Measurements from ENCODE around the gene PRIMPOL. TPM values are rescaled to one million over a fixed set of nuclear protein-coding genes. Genes with fewer than 3 reads are reported as not detected.
"Not testable (repeated sequence)": the region's sequence is repeated elsewhere in the genome, so short reads cannot be mapped to it uniquely, and the experiment has no call there.

Gene PRIMPOL
- total RNA-seq, 1 experiment from 2014 or later: 7.9 TPM

- Histone ChIP-seq H3K4me3 (ENCODE audit: low read depth, low read length) (no peak overlapping the region), H3K9me3 (peaks cover 11% of the 10 kb centered on the region), H3K4me1 (peaks cover 16% of the 10 kb centered on the region), H3K36me3 (ENCODE audit: control insufficient read depth, insufficient read depth, low read length) (no peaks in the 10 kb centered on the region), H3K27me3 (replicated peaks; ENCODE audit: control insufficient read depth, insufficient read depth, low read length) (no peaks in the 10 kb centered on the region)
- Mint-ChIP-seq H3K27me3 (ENCODE audit: insufficient read depth, unreplicated experiment) (no peaks in the 10 kb centered on the region), H3K4me3 (ENCODE audit: unreplicated experiment) (no peak overlapping the region), H3K9me3 (ENCODE audit: unreplicated experiment) (peaks cover 54% of the 10 kb centered on the region), H3K27ac (ENCODE audit: unreplicated experiment) (no peak overlapping the region), H3K36me3 (ENCODE audit: insufficient read depth, unreplicated experiment) (peaks cover 19% of the 10 kb centered on the region), H3K4me1 (ENCODE audit: low read depth, unreplicated experiment) (peaks cover 12% of the 10 kb centered on the region)
- TF ChIP-seq, protein P1, sequence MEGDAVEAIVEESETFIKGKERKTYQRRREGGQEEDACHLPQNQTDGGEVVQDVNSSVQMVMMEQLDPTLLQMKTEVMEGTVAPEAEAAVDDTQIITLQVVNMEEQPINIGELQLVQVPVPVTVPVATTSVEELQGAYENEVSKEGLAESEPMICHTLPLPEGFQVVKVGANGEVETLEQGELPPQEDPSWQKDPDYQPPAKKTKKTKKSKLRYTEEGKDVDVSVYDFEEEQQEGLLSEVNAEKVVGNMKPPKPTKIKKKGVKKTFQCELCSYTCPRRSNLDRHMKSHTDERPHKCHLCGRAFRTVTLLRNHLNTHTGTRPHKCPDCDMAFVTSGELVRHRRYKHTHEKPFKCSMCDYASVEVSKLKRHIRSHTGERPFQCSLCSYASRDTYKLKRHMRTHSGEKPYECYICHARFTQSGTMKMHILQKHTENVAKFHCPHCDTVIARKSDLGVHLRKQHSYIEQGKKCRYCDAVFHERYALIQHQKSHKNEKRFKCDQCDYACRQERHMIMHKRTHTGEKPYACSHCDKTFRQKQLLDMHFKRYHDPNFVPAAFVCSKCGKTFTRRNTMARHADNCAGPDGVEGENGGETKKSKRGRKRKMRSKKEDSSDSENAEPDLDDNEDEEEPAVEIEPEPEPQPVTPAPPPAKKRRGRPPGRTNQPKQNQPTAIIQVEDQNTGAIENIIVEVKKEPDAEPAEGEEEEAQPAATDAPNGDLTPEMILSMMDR (IDR thresholded peaks at IDR 0.05; ENCODE audit: insufficient read depth in 1 of 2, low read depth in 1 of 2, low read length in 1 of 2, severe bottlenecking in 1 of 2, unreplicated experiment in 1 of 2): no peak
- DNase-seq: no peak
- intact Hi-C loops (cut with micrococcal nuclease; ENCODE audit: unreplicated experiment): no loop called here
- no TSS peak for BruUV-seq (replicated peaks)
- CTCF ChIA-PET: no interaction called here
- POLR2A ChIA-PET: no interaction called here
These were observed 28.0 kb upstream of the PRIMPOL start for GRCh38 chr4:184621518-184621917.

DNA sequence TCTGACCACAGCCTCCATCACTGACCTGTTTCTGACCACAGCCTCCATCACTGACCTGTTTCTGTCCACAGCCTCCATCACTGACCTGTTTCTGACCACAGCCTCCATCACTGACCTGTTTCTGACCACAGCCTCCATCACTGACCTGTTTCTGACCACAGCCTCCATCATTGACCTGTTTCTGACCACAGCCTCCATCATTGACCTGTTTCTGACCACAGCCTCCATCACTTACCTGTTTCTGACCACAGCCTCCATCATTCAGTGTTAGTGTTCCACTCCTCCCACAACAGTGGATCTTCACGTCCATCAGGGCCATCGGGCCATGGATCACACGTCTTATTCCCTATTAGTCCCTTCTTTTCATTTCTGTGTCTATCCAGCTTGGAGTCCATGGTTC is 25.0 kb upstream of the PRIMPOL start:
- H3K4me1 ChIP-seq: peaks cover 27% of the 10 kb centered on the region
- H3K27me3 ChIP-seq (replicated peaks; ENCODE audit: control insufficient read depth, insufficient read depth, low read length); H3K36me3 ChIP-seq (ENCODE audit: control insufficient read depth, insufficient read depth, low read length); CTCF ChIA-PET; H3K4me1 Mint-ChIP-seq (ENCODE audit: low read depth, unreplicated experiment); DNase-seq; POLR2A ChIA-PET; H3K27me3 Mint-ChIP-seq (ENCODE audit: insufficient read depth, unreplicated experiment); H3K4me3 Mint-ChIP-seq (ENCODE audit: unreplicated experiment); H3K27ac Mint-ChIP-seq (ENCODE audit: unreplicated experiment); H3K4me3 ChIP-seq (ENCODE audit: low read depth, low read length); intact Hi-C loops (cut with micrococcal nuclease; ENCODE audit: unreplicated experiment); BruUV-seq (replicated peaks): not testable (repeated sequence)
- Mint-ChIP-seq H3K36me3 (ENCODE audit: insufficient read depth, unreplicated experiment) (peaks cover 26% of the 10 kb centered on the region), H3K9me3 (ENCODE audit: unreplicated experiment) (peaks cover 26% of the 10 kb centered on the region)
- H3K9me3 ChIP-seq: peaks cover 17% of the 10 kb centered on the region

- Mint-ChIP-seq H3K36me3 (ENCODE audit: insufficient read depth, unreplicated experiment) (peaks cover 32% of the 10 kb centered on the region), H3K4me3 (ENCODE audit: unreplicated experiment) (no peak overlapping the region), H3K27ac (ENCODE audit: unreplicated experiment) (peak overlapping the region; percentile 12), H3K4me1 (ENCODE audit: low read depth, unreplicated experiment) (peaks cover 7% of the 10 kb centered on the region), H3K27me3 (ENCODE audit: insufficient read depth, unreplicated experiment) (no peaks in the 10 kb centered on the region), H3K9me3 (ENCODE audit: unreplicated experiment) (peaks cover 25% of the 10 kb centered on the region)
- TF ChIP-seq, protein P1 (IDR thresholded peaks at IDR 0.05; ENCODE audit: insufficient read depth in 1 of 2, low read depth in 1 of 2, low read length in 1 of 2, severe bottlenecking in 1 of 2, unreplicated experiment in 1 of 2): no peak
- Histone ChIP-seq H3K36me3 (ENCODE audit: control insufficient read depth, insufficient read depth, low read length) (no peaks in the 10 kb centered on the region), H3K4me1 (peaks cover 27% of the 10 kb centered on the region), H3K27me3 (replicated peaks; ENCODE audit: control insufficient read depth, insufficient read depth, low read length) (no peaks in the 10 kb centered on the region), H3K4me3 (ENCODE audit: low read depth, low read length) (no peak overlapping the region), H3K9me3 (peaks cover 17% of the 10 kb centered on the region)
- no peak for DNase-seq
- intact Hi-C loops (cut with micrococcal nuclease; ENCODE audit: unreplicated experiment): no loop called here
- POLR2A ChIA-PET: interaction anchor here (0.6 kb wide), 1 partner anchor 17 kb away, joined by 3 read pairs; no protein-coding TSS in a partner anchor
- TSS peak; percentile 60 for BruUV-seq (replicated peaks)
- CTCF ChIA-PET: interaction anchor here (0.9 kb wide), 1 partner anchor 118 kb away, joined by 3 read pairs; no protein-coding TSS in a partner anchor
These were observed 24.5 kb upstream of the PRIMPOL start for GRCh38 chr4:184624972-184625554.

- H3K36me3 ChIP-seq (ENCODE audit: control insufficient read depth, insufficient read depth, low read length); intact Hi-C loops (cut with micrococcal nuclease; ENCODE audit: unreplicated experiment); BruUV-seq (replicated peaks); H3K4me3 Mint-ChIP-seq (ENCODE audit: unreplicated experiment); H3K27me3 Mint-ChIP-seq (ENCODE audit: insufficient read depth, unreplicated experiment); H3K27me3 ChIP-seq (replicated peaks; ENCODE audit: control insufficient read depth, insufficient read depth, low read length); POLR2A ChIA-PET; H3K4me1 Mint-ChIP-seq (ENCODE audit: low read depth, unreplicated experiment); H3K4me3 ChIP-seq (ENCODE audit: low read depth, low read length): not testable (repeated sequence)
- Mint-ChIP-seq H3K9me3 (ENCODE audit: unreplicated experiment) (peaks cover 25% of the 10 kb centered on the region), H3K27ac (ENCODE audit: unreplicated experiment) (peak overlapping the region; percentile 32), H3K36me3 (ENCODE audit: insufficient read depth, unreplicated experiment) (peaks cover 41% of the 10 kb centered on the region)
- H3K9me3 ChIP-seq: peaks cover 17% of the 10 kb centered on the region
- H3K4me1 ChIP-seq: peaks cover 27% of the 10 kb centered on the region
- DNase-seq: peak; percentile 78 to 83
- CTCF ChIA-PET: interaction anchor here (0.7 to 0.9 kb wide), 2 partner anchors 118 to 119 kb away, joined by 3 read pairs; no protein-coding TSS in a partner anchor
These were observed 23.5 kb upstream of the PRIMPOL start for GRCh38 chr4:184625783-184626596.
